Measurements from ENCODE around the gene TMEM252. TPM values are rescaled to one million over a fixed set of nuclear protein-coding genes. Genes with fewer than 3 reads are reported as not detected.

Gene TMEM252
- total RNA-seq, 4 donors from 2014 or later: 0.34 TPM; not detected in 3

DNA sequence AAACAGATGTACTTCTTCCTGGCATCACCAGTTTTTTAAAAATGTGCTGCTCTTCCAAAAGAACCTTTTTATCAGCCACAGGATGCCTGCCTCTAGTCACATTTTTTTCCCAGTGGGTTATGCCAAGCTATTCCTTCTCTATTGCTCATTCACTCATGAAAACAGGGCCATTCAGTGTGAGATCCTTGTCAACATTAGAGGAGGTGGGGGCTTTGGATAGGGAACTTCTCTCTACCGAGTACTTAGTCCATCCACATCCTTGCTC is 3.1 kb downstream of the TMEM252 start:
- intact Hi-C loops (cut with DNase I): no loop called here

GRCh38 chr9:68536876-68537615 is 3.6 kb downstream of the TMEM252 start:
- TF ChIP-seq, protein P1, sequence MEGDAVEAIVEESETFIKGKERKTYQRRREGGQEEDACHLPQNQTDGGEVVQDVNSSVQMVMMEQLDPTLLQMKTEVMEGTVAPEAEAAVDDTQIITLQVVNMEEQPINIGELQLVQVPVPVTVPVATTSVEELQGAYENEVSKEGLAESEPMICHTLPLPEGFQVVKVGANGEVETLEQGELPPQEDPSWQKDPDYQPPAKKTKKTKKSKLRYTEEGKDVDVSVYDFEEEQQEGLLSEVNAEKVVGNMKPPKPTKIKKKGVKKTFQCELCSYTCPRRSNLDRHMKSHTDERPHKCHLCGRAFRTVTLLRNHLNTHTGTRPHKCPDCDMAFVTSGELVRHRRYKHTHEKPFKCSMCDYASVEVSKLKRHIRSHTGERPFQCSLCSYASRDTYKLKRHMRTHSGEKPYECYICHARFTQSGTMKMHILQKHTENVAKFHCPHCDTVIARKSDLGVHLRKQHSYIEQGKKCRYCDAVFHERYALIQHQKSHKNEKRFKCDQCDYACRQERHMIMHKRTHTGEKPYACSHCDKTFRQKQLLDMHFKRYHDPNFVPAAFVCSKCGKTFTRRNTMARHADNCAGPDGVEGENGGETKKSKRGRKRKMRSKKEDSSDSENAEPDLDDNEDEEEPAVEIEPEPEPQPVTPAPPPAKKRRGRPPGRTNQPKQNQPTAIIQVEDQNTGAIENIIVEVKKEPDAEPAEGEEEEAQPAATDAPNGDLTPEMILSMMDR (IDR thresholded peaks at IDR 0.05): no peak
- TF ChIP-seq EP300 (IDR thresholded peaks at IDR 0.05) (no peak), POLR2A (IDR thresholded peaks at IDR 0.05; ENCODE audit: low read depth) (no peak), POLR2AphosphoS5 (IDR thresholded peaks at IDR 0.05) (no peak)
- Histone ChIP-seq H3K4me1 (peaks cover 29 to 86% (median 69%) of the 10 kb centered on the region in 4 donors), H3K27ac (replicated peaks in 1 of 4) (peak overlapping the region; percentile 85 to 89 (median 86)), H3K36me3 (peaks cover 0 to 12% (median under 1%) of the 10 kb centered on the region in 4 donors), H3K9me3 (no peaks in the 10 kb centered on the region), H3K4me3 (no peak overlapping the region), H3K27me3 (no peaks in the 10 kb centered on the region)
- intact Hi-C loops (cut with DNase I): no loop called here
- no peak for DNase-seq (ENCODE audit: extremely low spot score)
- 52% methylated on average over 10 of the region's 10 CpGs for WGBS

More for the DNA sequence above, 3.1 kb downstream of the TMEM252 start:
- H3K27ac ChIP-seq (replicated peaks in 1 of 4): peak overlapping the region; percentile 85 to 89 (median 86)
- 38% methylated on average over 1 of the region's 1 CpG for WGBS
- no peaks in the 10 kb centered on the region for H3K9me3 ChIP-seq
- no peak overlapping the region for H3K4me3 ChIP-seq
- no peaks in the 10 kb centered on the region for H3K27me3 ChIP-seq
- H3K4me1 ChIP-seq: peaks cover 28 to 81% (median 67%) of the 10 kb centered on the region in 4 donors
- TF ChIP-seq, protein P1 (IDR thresholded peaks at IDR 0.05): no peak
- TF ChIP-seq POLR2A (IDR thresholded peaks at IDR 0.05; ENCODE audit: low read depth): no peak
- peaks cover 0 to 7% (median 0%) of the 10 kb centered on the region in 4 donors for H3K36me3 ChIP-seq
- no peak for DNase-seq (ENCODE audit: extremely low spot score)

- TF ChIP-seq POLR2AphosphoS5 (IDR thresholded peaks at IDR 0.05) (peak in 1 of 2 donors; percentile 50), EP300 (IDR thresholded peaks at IDR 0.05) (peak; percentile 77), POLR2A (IDR thresholded peaks at IDR 0.05; ENCODE audit: low read depth) (no peak)
- intact Hi-C loops (cut with DNase I): no loop called here
- 30% methylated on average over 3 of the region's 3 CpGs for WGBS
These were observed 7.0 kb downstream of the TMEM252 start for GRCh38 chr9:68533678-68534077.

GRCh38 chr9:68532131-68532530 is 8.6 kb downstream of the TMEM252 start:
- Histone ChIP-seq H3K36me3 (peaks cover 0 to 47% (median 16%) of the 10 kb centered on the region in 4 donors), H3K9me3 (no peaks in the 10 kb centered on the region), H3K27me3 (no peaks in the 10 kb centered on the region), H3K4me3 (no peak overlapping the region), H3K4me1 (peaks cover 30 to 94% (median 70%) of the 10 kb centered on the region in 4 donors), H3K27ac (replicated peaks in 1 of 4) (peak overlapping the region; percentile 85 to 89 (median 86))
- intact Hi-C loops (cut with DNase I): no loop called here
- 52% methylated on average over 4 of the region's 4 CpGs for WGBS
- no peak for DNase-seq (ENCODE audit: extremely low spot score)
- no peak for TF ChIP-seq POLR2AphosphoS5 (IDR thresholded peaks at IDR 0.05)
- TF ChIP-seq, protein P1 (IDR thresholded peaks at IDR 0.05): no peak
- no peak for TF ChIP-seq POLR2A (IDR thresholded peaks at IDR 0.05; ENCODE audit: low read depth)
- no peak for TF ChIP-seq EP300 (IDR thresholded peaks at IDR 0.05)

More at GRCh38 chr9:68533678-68534077, 7.0 kb downstream of the TMEM252 start:
- peak overlapping the region; percentile 85 to 89 (median 86) for H3K27ac ChIP-seq (replicated peaks in 1 of 4)
- H3K36me3 ChIP-seq: peaks cover 0 to 35% (median 16%) of the 10 kb centered on the region in 4 donors
- H3K27me3 ChIP-seq: no peaks in the 10 kb centered on the region
- H3K4me1 ChIP-seq: peaks cover 38 to 99% (median 76%) of the 10 kb centered on the region in 4 donors
- no peaks in the 10 kb centered on the region for H3K9me3 ChIP-seq
- DNase-seq (ENCODE audit: extremely low spot score): no peak
- no peak overlapping the region for H3K4me3 ChIP-seq

DNA sequence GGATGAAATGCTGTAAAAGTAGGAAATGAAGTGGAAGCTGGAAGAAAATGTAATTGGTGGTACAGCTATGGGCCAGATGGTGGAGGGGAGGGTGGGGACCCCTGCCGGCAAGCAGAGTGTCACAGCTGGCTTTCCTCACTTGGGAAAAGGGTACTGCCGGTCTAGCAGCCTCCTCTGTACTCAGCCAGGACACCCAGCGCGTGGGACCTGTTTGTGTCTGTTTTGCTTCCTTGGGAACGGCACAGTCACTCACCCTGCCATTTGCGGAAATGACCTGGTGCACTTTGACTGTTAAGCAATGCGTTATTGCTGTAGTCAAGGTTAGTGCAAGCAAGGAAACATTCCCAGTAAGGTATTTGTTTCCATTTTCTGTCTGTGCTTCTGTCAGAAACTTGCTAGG is 10.1 kb downstream of the TMEM252 start:
- Histone ChIP-seq H3K4me3 (no peak overlapping the region), H3K9me3 (no peaks in the 10 kb centered on the region), H3K27me3 (no peaks in the 10 kb centered on the region), H3K27ac (replicated peaks in 1 of 4) (peak overlapping the region; percentile 85 to 89 (median 86)), H3K4me1 (peaks cover 23 to 81% (median 60%) of the 10 kb centered on the region in 4 donors), H3K36me3 (peaks cover 0 to 58% (median 16%) of the 10 kb centered on the region in 4 donors)
- no peak for DNase-seq (ENCODE audit: extremely low spot score)
- TF ChIP-seq, protein P1 (IDR thresholded peaks at IDR 0.05): peak; percentile 35 to 50 (median 41)
- peak; percentile 90 to 91 for TF ChIP-seq POLR2AphosphoS5 (IDR thresholded peaks at IDR 0.05)
- no peak for TF ChIP-seq POLR2A (IDR thresholded peaks at IDR 0.05; ENCODE audit: low read depth)
- TF ChIP-seq EP300 (IDR thresholded peaks at IDR 0.05): peak; percentile 94
- WGBS: 19% methylated on average over 7 of the region's 7 CpGs
- intact Hi-C loops (cut with DNase I): no loop called here
